ENCODE results near the gene CNR2.
A peak's percentile ranks its signal among the peaks of the same experiment; 100 is the strongest.
"Not testable (repeated sequence)": the region's sequence is repeated elsewhere in the genome, so short reads cannot be mapped to it uniquely, and the experiment has no call there.

The CNR2 gene

GRCh38 chr1:23826590-23826989, 86.6 kb downstream of the CNR2 start:
- DNase-seq: not testable (repeated sequence)

- DNase-seq: no peak
Observed at GRCh38 chr1:23825762-23826522, 87.2 kb downstream of the CNR2 start.

GRCh38 chr1:23825076-23825761, 87.9 kb downstream of the CNR2 start, which contains the start of gene HMGCL:
Gene HMGCL, minus strand, starts transcription at chr1:23825429. Its CDS starts 14 bp downstream, at chr1:23825415.
- DNase-seq: peak; percentile 78 to 91

DNA sequence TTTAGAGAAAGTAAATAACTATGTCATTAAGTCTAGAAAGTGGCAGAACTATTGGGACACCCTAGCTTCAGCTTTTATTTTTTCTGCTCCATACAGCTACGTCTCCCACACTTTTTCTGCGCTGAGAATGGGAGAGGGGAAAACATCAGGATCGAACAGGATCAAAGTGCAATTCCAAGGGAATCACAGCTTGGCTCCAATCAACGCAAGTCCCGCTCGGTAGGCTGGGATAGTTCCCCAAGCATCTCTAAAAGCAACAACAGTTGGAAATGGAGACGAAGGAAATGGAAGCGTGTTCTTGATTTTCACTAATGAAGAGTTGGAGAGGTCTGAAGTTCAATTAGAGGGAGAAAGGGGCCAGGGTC, 88.5 kb downstream of the CNR2 start:
- no peak for DNase-seq

DNA sequence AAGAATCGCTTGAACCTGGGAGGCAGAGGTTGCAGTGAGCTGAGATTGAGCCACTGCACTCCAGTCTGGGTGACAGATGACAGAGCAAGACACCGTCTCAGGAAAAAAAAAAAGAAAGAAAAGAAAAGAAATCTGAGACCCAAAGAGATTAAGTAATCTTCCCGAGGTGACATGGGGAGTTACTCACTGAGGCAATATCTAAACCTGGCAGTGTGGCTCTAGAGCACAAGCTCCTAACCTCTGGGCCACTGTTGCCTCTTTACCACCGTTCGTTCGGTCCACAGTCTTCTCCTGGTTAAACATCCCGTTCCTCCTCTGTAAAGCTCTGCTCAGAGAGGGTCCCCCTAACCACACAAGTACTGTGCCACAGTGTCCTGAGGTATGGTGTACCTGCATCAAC, 89.4 kb downstream of the CNR2 start:
- no peak for DNase-seq

Measured in Kasumi-1 (cell line).